Adrenal gland (tissue), 19 donors: ENCODE results near the gene KRTAP15-1. TPM values are rescaled to one million over a fixed set of nuclear protein-coding genes. Genes with fewer than 3 reads are reported as not detected.

Source experiments
- DNase-seq, 7 donors: peaks; one replicate each; pipeline ENCODE4 v3.0.0-alpha.2; 2019 to 2020
- H3K27ac ChIP-seq, 5 donors: fragments of 200-600 bp; sonication (generic) in 4 of 5; 1 replicate in 3 of 5; 2 replicates in 2 of 5; pipeline versions ENCODE4 v1.5.1 to v1.8.0; 2016 to 2020; ENCODE audit warnings: mild to moderate bottlenecking in 1 of 5
- H3K27me3 ChIP-seq: fragments of 200-600 bp; 2 replicates; pipeline ENCODE4 v1.8.0; 2021
- H3K36me3 ChIP-seq, 2 donors: fragments of 200-600 bp; replicated peaks in 1 of 2; 1 replicate in 1 of 2; 2 replicates in 1 of 2; pipeline versions ENCODE4 v1.5.1 to v1.8.0; 2018 to 2022
- H3K4me1 ChIP-seq, 2 donors: fragments of 200-600 bp; replicated peaks in 1 of 2; 1 replicate in 1 of 2; 2 replicates in 1 of 2; pipeline versions ENCODE4 v1.5.1 to v1.8.0; 2018 to 2021
- H3K4me3 ChIP-seq, 4 donors: fragments of 200-600 bp; sonication (generic) in 3 of 4; one replicate each; pipeline ENCODE4 v1.5.1; 2016 to 2018
- H3K9me3 ChIP-seq, 3 donors: fragments of 200-600 bp; sonication (generic) in 1 of 3; replicated peaks in 1 of 3; 1 replicate in 2 of 3; 2 replicates in 1 of 3; pipeline versions ENCODE4 v1.5.1 to v1.8.0; 2016 to 2021
- CTCF ChIP-seq, 6 experiments: fragments of 450-650 bp in 4 of 6; fragments of 200-600 bp in 2 of 6; sonication (generic) in 1 of 6; IDR thresholded peaks; 1 replicate in 5 of 6; 2 replicates in 1 of 6; pipeline versions ENCODE4 v1.5.1 to v1.8.0; 2016 to 2021; ENCODE audit warnings: antibody characterized with exemption in 6 of 6, mild to moderate bottlenecking in 2 of 6, moderate library complexity in 1 of 6
- POLR2A ChIP-seq, 2 donors: fragments of 450-650 bp; IDR thresholded peaks; one replicate each; pipeline ENCODE4 v1.6.1; 2017; ENCODE audit warnings: antibody characterized with exemption in 2 of 2, mild to moderate bottlenecking in 2 of 2, moderate library complexity in 1 of 2
- WGBS, 4 donors: extraction: QIAGEN DNeasy Blood & Tissue Kit in 2 of 4; methylation state at CpG; one replicate each; pipeline versions ENCODE4 v1.1.5 to v1.1.7; 2013 to 2017; 5-methylcytosine and 5-hydroxymethylcytosine counted together
- intact Hi-C, 2 donors: fragments of 100-400 bp; cut with DNase I; formaldehyde crosslinking; loops; one replicate each; pipeline versions ENCODE4 v1.14.1 to v1.15.0; 2022 to 2023
- long read RNA-seq, 10 donors: library from polyadenylated mRNA in 3 of 10; unstranded in 2 of 10; stranded (forward) in 1 of 10; transcript quantifications; one replicate each; pipeline ENCODE4 v2.0.0 and lab custom pipeline, GENCODE V29; 2021 to 2026
- polyA plus RNA-seq, 3 donors: library from polyadenylated mRNA; stranded (reverse); fragments of 200-250 nt in 2 of 3; fragments of 350-450 nt in 1 of 3; fragmentation: Illumina TruSeq in 1 of 3; extraction: RNeasy Lipid Tissue Mini Kit (QIAGEN cat#74804) in 1 of 3; gene quantifications; one replicate each; pipeline ENCODE4 v1.2.3, GENCODE V29; 2013 to 2014
- total RNA-seq, 9 donors: library from RNA; depleted of rRNA in 4 of 9; stranded (reverse); fragments of >200 nt in 4 of 9; fragments of 120-200 nt in 1 of 9; fragmentation: NEBNext Ultra II Directional in 1 of 9; extraction: Animal tissue kit (Norgen Biotek cat#: 25700) in 1 of 9; gene quantifications; one replicate each; pipeline versions ENCODE4 v1.1.0 to v1.2.4, GENCODE V29; 2013 to 2023
- donor health status: healthy with polysubstance abuse.
- donor health status: Bipolar disorder and iron deficiency.
- donor health status: DM: yes; HTN: yes; CAD: no.
- donor health status: DM: no; HTN: no; CAD: no.
- donor health status: DM: no; HTN: no; CAD: no.
- donor health status: DM: yes; HTN: yes; CAD: no.

The KRTAP15-1 gene
- not detected for total RNA-seq
- not detected for polyA plus RNA-seq
- long read RNA-seq, donor 1 = 0 reads
- long read RNA-seq, donor 2 = 0 reads
- long read RNA-seq, donor 3 = 0 reads
- long read RNA-seq, donor 4 = 0 reads
- long read RNA-seq, donor 5 = 0 reads
- long read RNA-seq, donor 6 = 0 reads
- long read RNA-seq, donor 7 = 0 reads
- long read RNA-seq, donor 8 = 0 reads
- long read RNA-seq, donor 9 = 0 reads
- long read RNA-seq, donor 10 = 0 reads

GRCh38 chr21:30439975-30440374 lies at the start of gene KRTAP15-1:
TSS of gene KRTAP15-1 (plus strand) at chr21:30440275. CDS start at chr21:30440328, 53 bp downstream.
- Histone ChIP-seq H3K9me3 (no peaks in the 10 kb centered on the region), H3K4me1 (no peaks in the 10 kb centered on the region), H3K27ac (no peak within 1 kb of the TSS), H3K27me3 (no peaks in the 10 kb centered on the region), H3K36me3 (no peaks in the 10 kb centered on the region), H3K4me3 (no peak within 1 kb of the TSS)
- intact Hi-C loops = no loop called here
- no peak for TF ChIP-seq POLR2A (IDR thresholded peaks at IDR 0.05)
- TF ChIP-seq CTCF (IDR thresholded peaks at IDR 0.05) = no peak
- WGBS, 4 donors = 86 to 95% (median 89%) methylated on average over 5 of the region's 5 CpGs
- no peak for DNase-seq

DNA sequence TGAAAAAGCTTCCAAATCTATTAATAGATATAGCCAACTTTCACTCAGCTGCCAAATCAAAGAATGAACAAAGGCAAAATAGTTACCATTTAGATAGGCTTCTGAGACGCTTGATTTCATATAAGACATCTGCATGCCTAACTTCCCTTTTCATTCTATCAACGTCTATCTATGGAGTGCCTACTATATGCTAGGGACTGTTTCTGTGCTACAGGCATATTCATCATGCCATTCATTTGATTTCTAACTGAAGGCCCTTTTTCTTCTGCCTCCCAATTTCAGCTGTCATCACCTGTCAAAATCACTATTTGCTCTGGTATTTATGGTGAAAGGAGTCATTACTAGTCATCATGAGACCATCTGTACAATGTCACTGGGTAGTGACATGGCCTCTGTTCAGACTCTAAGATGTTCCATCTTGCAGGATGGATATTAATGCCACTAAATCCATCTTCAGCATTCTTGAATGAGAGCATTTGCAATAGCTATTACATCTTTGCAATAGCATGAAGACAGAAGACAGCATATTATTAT lies 48.5 kb upstream of the KRTAP15-1 start:
- intact Hi-C loops = no loop called here
- 40 to 58% (median 47%) methylated on average over 2 of the region's 2 CpGs for WGBS, 4 donors
- Histone ChIP-seq H3K36me3 (no peaks in the 10 kb centered on the region), H3K4me1 (no peaks in the 10 kb centered on the region), H3K27ac (no peak overlapping the region), H3K27me3 (no peaks in the 10 kb centered on the region), H3K4me3 (no peak overlapping the region), H3K9me3 (no peaks in the 10 kb centered on the region)
- TF ChIP-seq CTCF (IDR thresholded peaks at IDR 0.05) (no peak), POLR2A (IDR thresholded peaks at IDR 0.05) (no peak)
- DNase-seq = no peak

GRCh38 chr21:30395731-30396130 lies 44.3 kb upstream of the KRTAP15-1 start, which contains the start of gene KRTAP13-1:
TSS of gene KRTAP13-1 (plus strand) at chr21:30396031. CDS start at chr21:30396087, 56 bp downstream.
- H3K27me3 ChIP-seq = no peaks in the 10 kb centered on the region
- no peak within 1 kb of the TSS for H3K4me3 ChIP-seq
- WGBS, 4 donors = 43 to 58% (median 52%) methylated on average over 4 of the region's 4 CpGs
- no peak for TF ChIP-seq CTCF (IDR thresholded peaks at IDR 0.05)
- no peak for TF ChIP-seq POLR2A (IDR thresholded peaks at IDR 0.05)
- no peak within 1 kb of the TSS for H3K27ac ChIP-seq
- H3K36me3 ChIP-seq = no peaks in the 10 kb centered on the region
- no peaks in the 10 kb centered on the region for H3K4me1 ChIP-seq
- no peak for DNase-seq
- intact Hi-C loops = no loop called here
- no peaks in the 10 kb centered on the region for H3K9me3 ChIP-seq

- Histone ChIP-seq H3K36me3 (no peaks in the 10 kb centered on the region), H3K4me1 (no peaks in the 10 kb centered on the region), H3K9me3 (no peaks in the 10 kb centered on the region), H3K27ac (no peak overlapping the region), H3K4me3 (no peak overlapping the region), H3K27me3 (no peaks in the 10 kb centered on the region)
- intact Hi-C loops = no loop called here
- 26 to 41% (median 36%) methylated on average over 11 to 14 of the region's 14 CpGs for WGBS, 4 donors
- no peak for TF ChIP-seq POLR2A (IDR thresholded peaks at IDR 0.05)
- no peak for TF ChIP-seq CTCF (IDR thresholded peaks at IDR 0.05)
- DNase-seq = peak in 1 of 7 donors; percentile 8
These were observed 31.1 kb upstream of the KRTAP15-1 start for GRCh38 chr21:30408782-30409494.
